ENCODE measurements around the gene FAM216A. TPM values are rescaled to one million over a fixed set of nuclear protein-coding genes. Genes with fewer than 3 reads are reported as not detected.

Gene FAM216A
- total and polyA plus RNA-seq, 2 donors, result 10.2 to 22.9 TPM

DNA sequence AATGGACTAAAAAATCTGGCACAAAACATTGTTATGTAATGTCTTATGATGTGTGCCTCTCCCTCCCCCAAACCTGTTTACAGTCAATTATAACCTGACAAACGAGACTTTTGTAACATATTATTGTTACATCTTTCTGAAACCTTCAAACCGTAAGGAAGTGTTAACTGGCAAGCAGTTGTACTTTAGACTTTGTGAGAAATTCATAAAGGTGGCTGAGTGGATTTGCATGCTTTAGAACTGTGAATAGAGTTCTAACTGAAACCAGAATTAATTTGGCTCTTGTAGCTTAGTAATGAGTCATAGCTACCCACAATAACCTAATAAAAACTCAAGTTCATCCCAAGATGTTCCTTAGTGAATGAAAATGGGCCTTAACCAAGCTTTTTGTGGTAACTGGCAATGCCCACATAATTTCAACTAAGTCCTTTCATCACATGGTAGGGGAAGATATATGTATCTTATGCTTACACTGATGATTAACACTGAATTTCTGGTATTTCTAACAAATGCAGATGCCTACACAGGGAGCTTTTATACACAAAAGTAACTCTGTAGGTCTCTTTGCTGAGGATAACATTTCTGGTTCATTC, 63.2 kb downstream of the FAM216A start:
- Histone ChIP-seq H3K27me3 (ENCODE audit: control insufficient read depth in 2 of 2, insufficient read depth in 1 of 2, low read length in 1 of 2) (no peaks in the 10 kb centered on the region), H3K9me3 (ENCODE audit: control insufficient read depth in 2 of 2, insufficient read depth in 1 of 2, low read length in 1 of 2) (no peaks in the 10 kb centered on the region), H3K36me3 (ENCODE audit: control insufficient read depth in 2 of 2, insufficient read depth in 2 of 2, low read length in 1 of 2) (peaks cover 12 to 32% of the 10 kb centered on the region in 2 donors), H3K27ac (ENCODE audit: low read depth in 1 of 2, low read length in 1 of 2) (no peak overlapping the region), H3K4me3 (ENCODE audit: low read length in 2 of 2) (no peak overlapping the region), H3K4me1 (ENCODE audit: control insufficient read depth in 2 of 2, insufficient read depth in 2 of 2, low read length in 2 of 2) (no peaks in the 10 kb centered on the region)
- DNase-seq (ENCODE audit: low read depth in 6 of 9, low spot score in 9 of 9), result no peak
- 85% methylated on average over 2 of the region's 2 CpGs for WGBS

DNA sequence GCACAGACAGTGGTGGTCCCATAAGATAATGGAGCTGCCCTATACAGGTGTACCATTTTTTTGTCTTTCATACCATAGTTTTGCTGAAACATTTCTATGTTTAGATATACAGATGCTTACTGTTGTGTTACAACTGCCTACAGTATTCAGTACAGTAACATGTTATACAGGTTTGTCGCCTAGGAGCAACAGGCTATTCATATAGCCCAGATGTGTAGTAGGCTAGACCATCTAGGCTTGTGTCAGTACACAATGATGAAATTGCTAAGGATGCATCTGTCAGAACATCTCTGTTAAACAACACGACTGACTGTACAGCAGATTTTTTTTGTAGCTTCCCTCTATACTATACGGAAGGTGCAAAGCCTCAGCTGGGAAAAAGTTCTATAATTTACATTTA, 64.0 kb downstream of the FAM216A start:
- Histone ChIP-seq H3K27ac (ENCODE audit: low read depth in 1 of 2, low read length in 1 of 2) (no peak overlapping the region), H3K9me3 (ENCODE audit: control insufficient read depth in 2 of 2, insufficient read depth in 1 of 2, low read length in 1 of 2) (no peaks in the 10 kb centered on the region), H3K27me3 (ENCODE audit: control insufficient read depth in 2 of 2, insufficient read depth in 1 of 2, low read length in 1 of 2) (no peaks in the 10 kb centered on the region), H3K4me1 (ENCODE audit: control insufficient read depth in 2 of 2, insufficient read depth in 2 of 2, low read length in 2 of 2) (no peaks in the 10 kb centered on the region), H3K4me3 (ENCODE audit: low read length in 2 of 2) (no peak overlapping the region), H3K36me3 (ENCODE audit: control insufficient read depth in 2 of 2, insufficient read depth in 2 of 2, low read length in 1 of 2) (peaks cover 15 to 40% of the 10 kb centered on the region in 2 donors)
- 95% methylated on average over 3 of the region's 3 CpGs for WGBS
- DNase-seq (ENCODE audit: low read depth in 6 of 9, low spot score in 9 of 9), result no peak

DNA sequence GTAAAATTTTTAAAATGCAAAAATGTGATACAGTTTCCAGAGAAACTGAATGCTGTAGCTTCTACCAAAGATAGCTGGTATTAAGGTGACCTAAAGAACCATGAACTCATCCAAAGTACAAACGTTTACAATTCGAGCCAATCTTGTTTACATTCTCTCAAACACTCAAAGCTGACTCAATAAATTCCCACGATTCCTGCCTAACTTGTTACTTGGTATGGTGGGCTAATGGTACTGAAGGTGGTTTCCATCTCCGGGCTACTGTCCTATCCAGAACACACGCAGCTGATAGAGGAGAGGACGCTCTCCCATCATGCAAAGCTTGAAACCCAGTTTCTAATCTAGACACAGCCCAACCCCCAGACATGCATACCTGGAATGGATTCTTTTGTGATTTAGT, 65.0 kb downstream of the FAM216A start:
- DNase-seq (ENCODE audit: low read depth in 6 of 9, low spot score in 9 of 9), result no peak
- WGBS, result 96% methylated on average over 6 of the region's 6 CpGs

DNA sequence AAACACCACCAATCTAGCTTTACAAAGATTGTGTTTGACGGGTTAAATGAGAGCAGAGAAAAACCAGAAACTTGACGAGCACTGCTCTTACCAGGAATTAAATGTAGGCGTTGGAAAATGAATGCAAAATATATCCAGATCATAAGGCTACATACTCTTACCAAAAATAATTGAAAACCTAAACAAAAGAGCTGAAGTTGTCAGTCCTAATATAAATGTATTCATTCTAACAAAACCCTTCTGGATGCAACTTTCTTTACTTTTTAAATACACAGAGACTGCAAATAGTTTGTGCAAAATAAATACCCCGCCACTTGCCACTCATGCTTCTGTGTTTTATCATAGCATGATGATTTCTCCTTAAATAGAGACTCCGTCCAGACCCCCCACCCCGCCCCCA, 66.2 kb downstream of the FAM216A start:
- Histone ChIP-seq H3K4me1 (ENCODE audit: control insufficient read depth in 2 of 2, insufficient read depth in 2 of 2, low read length in 2 of 2) (no peaks in the 10 kb centered on the region), H3K27me3 (ENCODE audit: control insufficient read depth in 2 of 2, insufficient read depth in 1 of 2, low read length in 1 of 2) (no peaks in the 10 kb centered on the region), H3K4me3 (ENCODE audit: low read length in 2 of 2) (no peak overlapping the region), H3K9me3 (ENCODE audit: control insufficient read depth in 2 of 2, insufficient read depth in 1 of 2, low read length in 1 of 2) (no peaks in the 10 kb centered on the region), H3K36me3 (ENCODE audit: control insufficient read depth in 2 of 2, insufficient read depth in 2 of 2, low read length in 1 of 2) (peaks cover 28 to 57% of the 10 kb centered on the region in 2 donors), H3K27ac (ENCODE audit: low read depth in 1 of 2, low read length in 1 of 2) (no peak overlapping the region)
- no peak for DNase-seq (ENCODE audit: low read depth in 6 of 9, low spot score in 9 of 9)
- 97% methylated on average over 6 of the region's 6 CpGs for WGBS

More for the DNA sequence above, 65.0 kb downstream of the FAM216A start:
- Histone ChIP-seq H3K36me3 (ENCODE audit: control insufficient read depth in 2 of 2, insufficient read depth in 2 of 2, low read length in 1 of 2) (peaks cover 24 to 50% of the 10 kb centered on the region in 2 donors), H3K9me3 (ENCODE audit: control insufficient read depth in 2 of 2, insufficient read depth in 1 of 2, low read length in 1 of 2) (no peaks in the 10 kb centered on the region), H3K4me3 (ENCODE audit: low read length in 2 of 2) (no peak overlapping the region), H3K27ac (ENCODE audit: low read depth in 1 of 2, low read length in 1 of 2) (no peak overlapping the region), H3K4me1 (ENCODE audit: control insufficient read depth in 2 of 2, insufficient read depth in 2 of 2, low read length in 2 of 2) (no peaks in the 10 kb centered on the region), H3K27me3 (ENCODE audit: control insufficient read depth in 2 of 2, insufficient read depth in 1 of 2, low read length in 1 of 2) (no peaks in the 10 kb centered on the region)

DNA sequence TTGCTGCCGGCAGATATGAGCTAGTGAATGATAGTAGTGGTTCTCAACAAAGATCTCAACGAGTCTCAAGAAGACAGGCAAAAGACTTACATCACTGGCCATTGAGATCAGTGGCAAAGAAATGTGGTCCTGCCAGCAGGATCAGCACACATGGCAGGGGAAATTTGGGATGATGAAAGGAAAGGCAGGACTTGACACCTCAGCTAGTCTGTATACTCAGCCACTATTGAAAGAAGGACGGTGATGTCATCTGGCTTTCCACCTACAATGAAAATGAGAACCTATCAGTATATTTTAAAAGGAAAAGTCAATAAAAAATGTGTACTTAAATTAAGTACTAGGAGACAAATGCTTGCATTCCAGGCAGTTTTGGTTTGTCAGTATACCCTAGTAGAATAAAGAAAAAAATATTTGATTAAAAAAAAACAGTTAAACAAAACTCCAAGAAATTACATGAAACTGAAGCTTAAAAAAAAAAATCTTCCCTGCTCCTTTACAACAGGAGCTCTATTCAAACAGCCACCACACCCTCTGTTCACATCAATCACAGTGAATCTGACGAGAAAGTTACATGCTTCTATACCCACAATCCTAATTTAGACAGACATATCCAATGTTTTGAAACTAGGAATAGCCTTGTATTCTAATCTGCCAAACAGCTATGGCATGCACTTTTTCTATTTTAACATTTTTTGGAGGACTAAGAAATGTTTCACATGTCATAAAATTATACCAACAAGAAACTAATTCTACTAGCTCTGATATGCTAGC, 68.4 kb downstream of the FAM216A start:
- 96% methylated on average over 4 of the region's 4 CpGs for WGBS
- Histone ChIP-seq H3K4me1 (ENCODE audit: control insufficient read depth in 2 of 2, insufficient read depth in 2 of 2, low read length in 2 of 2) (no peaks in the 10 kb centered on the region), H3K27me3 (ENCODE audit: control insufficient read depth in 2 of 2, insufficient read depth in 1 of 2, low read length in 1 of 2) (no peaks in the 10 kb centered on the region), H3K27ac (ENCODE audit: low read depth in 1 of 2, low read length in 1 of 2) (no peak overlapping the region), H3K4me3 (ENCODE audit: low read length in 2 of 2) (no peak overlapping the region), H3K9me3 (ENCODE audit: control insufficient read depth in 2 of 2, insufficient read depth in 1 of 2, low read length in 1 of 2) (no peaks in the 10 kb centered on the region), H3K36me3 (ENCODE audit: control insufficient read depth in 2 of 2, insufficient read depth in 2 of 2, low read length in 1 of 2) (peaks cover 31 to 52% of the 10 kb centered on the region in 2 donors)
- DNase-seq (ENCODE audit: low read depth in 6 of 9, low spot score in 9 of 9), result no peak

DNA sequence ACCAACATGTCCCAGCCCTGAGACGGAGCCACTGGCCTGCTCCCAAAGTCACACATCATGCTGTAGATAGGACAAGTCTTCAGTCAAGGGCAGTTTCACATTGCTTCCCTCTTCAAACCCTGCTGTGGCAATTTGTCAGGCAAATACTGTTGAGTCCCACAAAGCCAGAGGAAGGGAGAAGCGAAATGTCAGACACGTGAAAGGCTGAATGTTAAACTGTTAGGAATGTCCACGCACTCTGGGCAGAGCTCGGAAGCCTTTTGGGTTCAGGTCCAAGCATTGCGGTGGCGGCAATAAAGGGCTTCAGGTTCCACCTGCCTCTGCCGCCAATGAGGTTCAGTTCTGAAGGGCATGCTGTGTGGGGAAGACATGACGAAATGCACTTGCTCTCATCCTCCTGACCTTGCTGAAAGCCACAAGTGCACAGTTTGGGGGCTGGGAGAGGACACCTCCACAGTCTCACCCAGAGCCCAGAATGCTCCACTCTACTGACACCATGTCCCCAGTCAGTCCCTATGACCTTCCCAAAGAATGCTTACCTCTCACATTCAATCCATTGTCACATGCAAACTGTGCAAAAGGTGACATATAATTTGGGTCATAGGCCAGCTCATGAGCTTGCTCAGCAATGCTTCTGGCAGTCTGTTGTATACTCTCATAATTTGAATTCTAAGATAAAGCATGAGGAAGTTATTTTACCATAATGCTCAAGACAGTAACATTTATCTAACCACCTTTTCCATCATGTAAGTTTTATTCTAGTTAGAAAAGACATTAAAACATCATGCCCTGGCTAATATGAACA, 69.2 kb downstream of the FAM216A start:
- Histone ChIP-seq H3K4me1 (ENCODE audit: control insufficient read depth in 2 of 2, insufficient read depth in 2 of 2, low read length in 2 of 2) (no peaks in the 10 kb centered on the region), H3K27me3 (ENCODE audit: control insufficient read depth in 2 of 2, insufficient read depth in 1 of 2, low read length in 1 of 2) (no peaks in the 10 kb centered on the region), H3K36me3 (ENCODE audit: control insufficient read depth in 2 of 2, insufficient read depth in 2 of 2, low read length in 1 of 2) (peaks cover 34 to 52% of the 10 kb centered on the region in 2 donors), H3K27ac (ENCODE audit: low read depth in 1 of 2, low read length in 1 of 2) (no peak overlapping the region), H3K4me3 (ENCODE audit: low read length in 2 of 2) (no peak overlapping the region), H3K9me3 (ENCODE audit: control insufficient read depth in 2 of 2, insufficient read depth in 1 of 2, low read length in 1 of 2) (no peaks in the 10 kb centered on the region)
- DNase-seq (ENCODE audit: low read depth in 6 of 9, low spot score in 9 of 9), result no peak
- 90% methylated on average over 9 of the region's 9 CpGs for WGBS

DNA sequence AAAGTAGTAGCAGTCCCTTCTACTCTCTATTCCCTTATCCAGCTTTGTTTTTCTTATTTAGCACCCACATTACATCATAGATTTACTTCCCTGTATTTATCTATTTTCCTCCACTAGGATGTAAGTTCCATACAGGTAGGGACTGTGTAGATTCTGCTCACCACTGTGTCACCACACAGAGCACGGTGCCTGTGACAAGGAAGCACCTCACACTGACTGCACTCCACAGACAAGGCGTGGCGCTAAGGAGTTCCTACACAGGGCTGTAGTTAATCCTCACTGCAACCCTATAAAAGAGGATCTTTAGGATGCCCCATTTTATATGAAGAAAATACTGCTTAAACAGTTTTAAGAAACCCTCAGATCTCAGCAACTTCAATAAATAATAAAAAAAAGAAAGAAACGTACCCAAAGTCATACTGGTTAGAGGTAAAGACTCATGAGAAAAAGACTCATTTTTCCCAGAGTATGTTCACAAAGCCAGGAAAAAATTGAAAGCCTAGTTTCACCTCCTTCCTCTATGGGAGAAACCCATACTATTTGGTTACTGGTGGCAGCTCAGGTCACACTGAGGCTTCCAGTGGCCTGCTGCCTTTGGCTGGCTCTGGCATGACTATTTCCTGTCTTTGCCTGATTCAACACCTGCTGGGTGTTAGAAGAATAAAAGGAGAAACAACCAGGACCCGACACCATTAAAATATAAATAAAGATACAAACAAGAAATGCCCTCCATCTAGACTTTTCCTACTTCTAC, 70.4 kb downstream of the FAM216A start:
- no peak overlapping the region for H3K27ac ChIP-seq (ENCODE audit: low read depth in 1 of 2, low read length in 1 of 2)

More for the DNA sequence above, 70.4 kb downstream of the FAM216A start:
- Histone ChIP-seq H3K36me3 (ENCODE audit: control insufficient read depth in 2 of 2, insufficient read depth in 2 of 2, low read length in 1 of 2) (peaks cover 40 to 61% of the 10 kb centered on the region in 2 donors), H3K4me1 (ENCODE audit: control insufficient read depth in 2 of 2, insufficient read depth in 2 of 2, low read length in 2 of 2) (no peaks in the 10 kb centered on the region), H3K27me3 (ENCODE audit: control insufficient read depth in 2 of 2, insufficient read depth in 1 of 2, low read length in 1 of 2) (no peaks in the 10 kb centered on the region), H3K9me3 (ENCODE audit: control insufficient read depth in 2 of 2, insufficient read depth in 1 of 2, low read length in 1 of 2) (no peaks in the 10 kb centered on the region), H3K4me3 (ENCODE audit: low read length in 2 of 2) (no peak overlapping the region)
- no peak for DNase-seq (ENCODE audit: low read depth in 6 of 9, low spot score in 9 of 9)
- WGBS, result 94% methylated on average over 5 of the region's 5 CpGs

Data from thymus (tissue), 11 donors.